Measurements from ENCODE around the gene STAT5A. TPM values are rescaled to one million over a fixed set of nuclear protein-coding genes. Genes with fewer than 3 reads are reported as not detected.

Gene STAT5A
- total RNA-seq, 2 experiments from 2014 or later: 141 to 150 TPM

DNA sequence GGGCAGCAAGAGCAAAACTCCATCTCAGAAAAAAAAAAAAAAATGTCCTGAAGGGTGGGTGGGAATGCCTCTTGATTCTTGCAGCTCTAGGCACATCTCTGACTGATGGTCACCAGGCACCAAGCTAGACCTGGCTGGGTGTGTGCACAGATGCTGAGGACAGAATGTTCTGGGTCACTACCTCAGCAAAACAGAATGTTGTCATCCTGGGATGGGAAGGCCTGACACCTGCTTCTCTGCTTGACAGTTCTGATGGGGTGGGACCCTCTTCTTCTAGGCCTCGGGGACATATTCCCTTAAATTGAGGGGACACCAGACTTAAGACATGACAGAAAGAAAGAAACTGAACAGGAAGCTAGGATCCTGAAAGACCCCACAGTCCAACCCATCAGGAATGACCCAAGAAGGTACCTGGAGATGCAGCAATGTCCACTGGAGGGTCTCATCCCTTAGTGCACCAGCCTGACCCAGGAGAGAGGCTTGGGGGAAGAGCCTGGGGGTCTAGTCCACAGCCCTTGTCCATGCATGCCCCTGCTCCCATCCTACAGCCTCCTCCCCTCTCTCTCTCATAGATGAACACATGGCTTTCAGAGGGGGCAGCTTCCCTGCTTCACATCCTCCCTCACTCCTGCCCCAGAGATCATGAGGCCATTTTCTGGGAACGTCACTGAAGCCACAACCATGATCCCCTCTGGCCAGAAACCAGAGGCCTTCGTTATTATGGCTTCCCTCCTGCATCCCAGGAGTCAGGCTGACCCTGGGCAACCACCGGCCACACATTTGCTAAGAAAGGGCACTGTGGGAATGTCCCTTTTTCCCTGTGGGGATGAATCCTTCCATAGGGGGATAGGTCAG, 8.3 kb upstream of the STAT5A start:
- DNase-seq: peak in 1 of 14 experiments; percentile 19
- Histone ChIP-seq H3K27ac (ENCODE audit: low read depth in 1 of 2, low read length in 2 of 2) (no peak overlapping the region), H3K4me1 (ENCODE audit: insufficient read depth, low read length) (peaks cover 22% of the 10 kb centered on the region), H3K9me3 (ENCODE audit: control insufficient read depth in 1 of 2, insufficient read depth in 1 of 2, low read length in 2 of 2) (no peaks in the 10 kb centered on the region), H3K4me3 (ENCODE audit: low read length) (no peak overlapping the region), H3K27me3 (ENCODE audit: control insufficient read depth in 1 of 2, insufficient read depth in 2 of 2, low read length in 2 of 2) (no peaks in the 10 kb centered on the region), H3K36me3 (ENCODE audit: insufficient read depth, low read length) (no peaks in the 10 kb centered on the region)
- intact Hi-C loops (cut with DNase I, micrococcal nuclease): loop anchor here in 1 of 2 experiments (5.0 kb wide), 1 partner anchor 158 kb away; the partner anchor contains the start of genes HSPB9 and KAT2A
- H3K4me3 Mint-ChIP-seq: peak overlapping the region; percentile 81
- H3K9me3 Mint-ChIP-seq: no peaks in the 10 kb centered on the region
- TF ChIP-seq, protein P1, sequence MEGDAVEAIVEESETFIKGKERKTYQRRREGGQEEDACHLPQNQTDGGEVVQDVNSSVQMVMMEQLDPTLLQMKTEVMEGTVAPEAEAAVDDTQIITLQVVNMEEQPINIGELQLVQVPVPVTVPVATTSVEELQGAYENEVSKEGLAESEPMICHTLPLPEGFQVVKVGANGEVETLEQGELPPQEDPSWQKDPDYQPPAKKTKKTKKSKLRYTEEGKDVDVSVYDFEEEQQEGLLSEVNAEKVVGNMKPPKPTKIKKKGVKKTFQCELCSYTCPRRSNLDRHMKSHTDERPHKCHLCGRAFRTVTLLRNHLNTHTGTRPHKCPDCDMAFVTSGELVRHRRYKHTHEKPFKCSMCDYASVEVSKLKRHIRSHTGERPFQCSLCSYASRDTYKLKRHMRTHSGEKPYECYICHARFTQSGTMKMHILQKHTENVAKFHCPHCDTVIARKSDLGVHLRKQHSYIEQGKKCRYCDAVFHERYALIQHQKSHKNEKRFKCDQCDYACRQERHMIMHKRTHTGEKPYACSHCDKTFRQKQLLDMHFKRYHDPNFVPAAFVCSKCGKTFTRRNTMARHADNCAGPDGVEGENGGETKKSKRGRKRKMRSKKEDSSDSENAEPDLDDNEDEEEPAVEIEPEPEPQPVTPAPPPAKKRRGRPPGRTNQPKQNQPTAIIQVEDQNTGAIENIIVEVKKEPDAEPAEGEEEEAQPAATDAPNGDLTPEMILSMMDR (IDR thresholded peaks at IDR 0.05): no peak
- POLR2A ChIA-PET: interaction anchor here (0.6 to 8.9 kb wide), 4 partner anchors 8 to 90 kb away, joined by 3 to 136 read pairs (median 6); partner anchors contain the start of gene STAT5A
- H3K27ac Mint-ChIP-seq: peak overlapping the region; percentile 17
- no peak for ATAC-seq (ENCODE audit: poor library complexity)
- H3K4me1 Mint-ChIP-seq (ENCODE audit: low read depth): peaks cover 23% of the 10 kb centered on the region
- CTCF ChIA-PET: interaction anchor here (0.9 to 3.6 kb wide), 2 partner anchors 43 to 58 kb away, joined by 3 to 32 read pairs; no protein-coding TSS in a partner anchor
- no peaks in the 10 kb centered on the region for H3K27me3 Mint-ChIP-seq
- H3K36me3 Mint-ChIP-seq (ENCODE audit: low read depth): peaks cover 18% of the 10 kb centered on the region

DNA sequence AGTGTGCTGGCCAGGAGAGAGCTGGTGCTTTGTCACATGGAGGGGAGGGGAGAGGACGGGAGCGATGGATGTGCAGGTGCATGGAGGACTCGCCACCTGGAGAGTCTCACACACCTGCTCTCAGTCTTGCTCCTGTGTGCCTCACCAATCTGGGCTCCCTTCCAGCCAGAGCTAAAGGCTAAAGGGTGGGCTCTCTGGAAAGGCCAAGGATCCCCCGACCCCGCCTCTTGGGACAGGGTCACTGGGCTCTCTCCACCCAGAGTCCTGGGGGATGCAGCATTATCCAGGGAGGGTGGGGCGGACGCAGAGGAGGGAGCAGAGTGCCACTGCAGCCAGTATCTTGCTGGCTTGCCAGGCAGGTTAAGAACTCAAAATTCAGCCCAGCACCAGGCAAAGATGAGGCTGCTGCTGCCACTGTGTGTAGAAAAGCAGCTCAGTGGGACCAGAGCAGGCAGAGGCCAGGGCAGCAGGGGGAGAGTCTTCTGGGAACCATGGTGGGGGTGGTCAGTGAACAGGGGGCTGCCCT, 6.7 kb upstream of the STAT5A start:
- DNase-seq (peak in 1 of 14 experiments; percentile 25), ATAC-seq (ENCODE audit: poor library complexity) (no peak)
- H3K36me3 ChIP-seq (ENCODE audit: insufficient read depth, low read length): no peaks in the 10 kb centered on the region
- Mint-ChIP-seq H3K27me3 (no peaks in the 10 kb centered on the region), H3K36me3 (ENCODE audit: low read depth) (peaks cover 12% of the 10 kb centered on the region), H3K27ac (peak overlapping the region; percentile 20), H3K4me3 (no peak overlapping the region), H3K9me3 (no peaks in the 10 kb centered on the region), H3K4me1 (ENCODE audit: low read depth) (peaks cover 29% of the 10 kb centered on the region)
- TF ChIP-seq, protein P1 (IDR thresholded peaks at IDR 0.05): no peak
- H3K4me1 ChIP-seq (ENCODE audit: insufficient read depth, low read length): peaks cover 33% of the 10 kb centered on the region
- intact Hi-C loops (cut with DNase I, micrococcal nuclease): no loop called here
- CTCF ChIA-PET: no interaction called here
- POLR2A ChIA-PET: no interaction called here
- H3K9me3 ChIP-seq (ENCODE audit: control insufficient read depth in 1 of 2, insufficient read depth in 1 of 2, low read length in 2 of 2): no peaks in the 10 kb centered on the region
- no peaks in the 10 kb centered on the region for H3K27me3 ChIP-seq (ENCODE audit: control insufficient read depth in 1 of 2, insufficient read depth in 2 of 2, low read length in 2 of 2)
- no peak overlapping the region for H3K4me3 ChIP-seq (ENCODE audit: low read length)
- no peak overlapping the region for H3K27ac ChIP-seq (ENCODE audit: low read depth in 1 of 2, low read length in 2 of 2)

DNA sequence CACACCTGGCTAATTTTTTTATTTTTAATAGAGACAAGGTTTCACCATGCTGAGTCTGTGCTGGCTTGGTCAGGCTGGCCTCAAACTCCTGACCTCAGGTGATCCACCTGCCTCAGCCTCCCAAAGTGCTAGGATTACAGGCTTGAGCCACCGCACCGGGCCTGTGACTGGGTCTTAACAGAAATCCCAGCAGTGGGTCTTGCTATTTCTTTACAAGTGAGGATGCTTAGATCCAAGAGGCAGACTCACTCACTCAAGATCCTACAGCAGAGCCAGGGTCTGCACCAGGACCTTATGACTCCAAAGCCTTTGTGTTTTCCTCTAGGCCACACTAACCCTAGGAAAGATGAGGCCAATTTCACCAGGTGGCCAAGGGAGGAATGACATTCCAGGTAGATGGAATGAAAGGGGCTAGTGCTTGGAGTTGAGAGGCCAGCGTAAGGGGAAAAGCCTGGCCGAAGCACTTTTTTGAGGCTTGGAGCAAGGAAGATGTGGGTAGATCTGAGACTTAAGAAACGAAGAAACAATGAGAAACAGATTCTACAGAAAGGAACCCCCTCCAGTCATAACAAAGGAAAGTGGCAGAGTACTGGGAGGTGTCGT, 5.7 kb upstream of the STAT5A start:
- Mint-ChIP-seq H3K27ac (peak overlapping the region; percentile 73), H3K27me3 (no peaks in the 10 kb centered on the region), H3K4me3 (no peak overlapping the region), H3K9me3 (no peaks in the 10 kb centered on the region), H3K36me3 (ENCODE audit: low read depth) (peaks cover 6% of the 10 kb centered on the region), H3K4me1 (ENCODE audit: low read depth) (peaks cover 32% of the 10 kb centered on the region)
- ChIA-PET POLR2A (no interaction called here), CTCF (no interaction called here)
- ATAC-seq (ENCODE audit: poor library complexity) (no peak), DNase-seq (peak in 1 of 14 experiments; percentile 17)
- Histone ChIP-seq H3K4me1 (ENCODE audit: insufficient read depth, low read length) (peaks cover 33% of the 10 kb centered on the region), H3K27me3 (ENCODE audit: control insufficient read depth in 1 of 2, insufficient read depth in 2 of 2, low read length in 2 of 2) (no peaks in the 10 kb centered on the region), H3K36me3 (ENCODE audit: insufficient read depth, low read length) (no peaks in the 10 kb centered on the region), H3K4me3 (ENCODE audit: low read length) (no peak overlapping the region), H3K27ac (ENCODE audit: low read depth in 1 of 2, low read length in 2 of 2) (no peak overlapping the region), H3K9me3 (ENCODE audit: control insufficient read depth in 1 of 2, insufficient read depth in 1 of 2, low read length in 2 of 2) (no peaks in the 10 kb centered on the region)
- TF ChIP-seq, protein P1 (IDR thresholded peaks at IDR 0.05): no peak
- intact Hi-C loops (cut with DNase I, micrococcal nuclease): no loop called here

Measured in CD4-positive, alpha-beta T cell (primary cell).